SH-SY5Y (cell line): ENCODE results near the gene ZNF358.

Experiments
- GATA2 ChIP-seq: IDR thresholded peaks from 2 replicates; pipeline ENCODE4 v1.6.1; 2011; ENCODE audit warnings: mild to moderate bottlenecking, low read depth, low read length
- GATA3 ChIP-seq: IDR thresholded peaks from 2 replicates; pipeline ENCODE4 v1.6.1; 2011; ENCODE audit warnings: low read depth, mild to moderate bottlenecking, low read length, moderate library complexity

ZNF358 gene

GRCh38 chr19:7504684-7505083 is 11.2 kb upstream of the ZNF358 start:
- TF ChIP-seq GATA2 = no peak
- no peak for TF ChIP-seq GATA3

- no peak for TF ChIP-seq GATA3
- TF ChIP-seq GATA2 = no peak
Observed at GRCh38 chr19:7505288-7505681, 10.6 kb upstream of the ZNF358 start.

- TF ChIP-seq GATA2 (no peak), GATA3 (no peak)
Observed at GRCh38 chr19:7505682-7506384, 10.1 kb upstream of the ZNF358 start.

GRCh38 chr19:7506385-7507328 is 9.2 kb upstream of the ZNF358 start:
- TF ChIP-seq GATA2 (no peak), GATA3 (no peak)

GRCh38 chr19:7507884-7508283 is 8.0 kb upstream of the ZNF358 start:
- TF ChIP-seq GATA3 = no peak

GRCh38 chr19:7509625-7510024 is 6.3 kb upstream of the ZNF358 start:
- TF ChIP-seq GATA3 (no peak), GATA2 (no peak)

- TF ChIP-seq GATA2 = no peak
- no peak for TF ChIP-seq GATA3
Observed at GRCh38 chr19:7512400-7512851, 3.5 kb upstream of the ZNF358 start.

- TF ChIP-seq GATA3 (no peak; the same call in 1 of the 2 replicates), GATA2 (peak; percentile 85)
Observed at GRCh38 chr19:7513809-7514642, 1.9 kb upstream of the ZNF358 start.

- TF ChIP-seq GATA2 (no peak), GATA3 (no peak)
Observed at GRCh38 chr19:7515110-7515644, 726 bp upstream of the ZNF358 start.

- TF ChIP-seq GATA2 (no peak), GATA3 (no peak)
Observed at GRCh38 chr19:7516333-7516732, 430 bp downstream of the ZNF358 start.

GRCh38 chr19:7516878-7517277 is 975 bp downstream of the ZNF358 start:
- TF ChIP-seq GATA2 (no peak), GATA3 (no peak)

- TF ChIP-seq GATA2 (no peak), GATA3 (no peak)
Observed at GRCh38 chr19:7519361-7520130, 3.6 kb downstream of the ZNF358 start.
